VCaP (cell line): ENCODE data around the gene PDE4D.

Experiments
- H3K27ac ChIP-seq: fragments of 450-650 bp; 2 replicates; pipeline ENCODE4 v1.5.1; 2017
- TF ChIP-seq, protein P1 (sequence below): fragments of 450-650 bp; conservative IDR thresholded peaks from 2 replicates; pipeline ENCODE4 v1.5.1; 2017; ENCODE audit warnings: mild to moderate bottlenecking, moderate library complexity

Gene PDE4D

DNA sequence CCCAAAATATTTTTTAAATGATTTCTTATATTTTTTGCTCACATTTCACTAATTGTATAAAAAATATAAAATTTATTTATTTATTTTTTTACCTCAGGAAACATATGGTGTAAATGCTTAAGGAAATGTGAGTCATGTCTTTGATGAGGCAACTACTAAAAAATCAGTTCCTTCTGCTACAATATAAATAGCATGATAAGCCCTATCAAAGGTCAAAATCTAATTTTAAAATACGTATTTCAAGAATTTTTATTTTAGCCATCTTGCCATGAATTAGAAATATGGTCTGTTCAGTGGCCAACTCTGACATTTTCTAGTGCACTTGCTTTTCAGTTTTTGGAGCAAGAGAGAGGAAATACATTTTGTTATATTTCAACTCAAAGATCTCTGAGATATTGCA, 50.5 kb downstream of the PDE4D start:
- H3K27ac ChIP-seq, result peak overlapping the region; percentile 16; the same call in 1 of the 2 replicates
- TF ChIP-seq, protein P1, sequence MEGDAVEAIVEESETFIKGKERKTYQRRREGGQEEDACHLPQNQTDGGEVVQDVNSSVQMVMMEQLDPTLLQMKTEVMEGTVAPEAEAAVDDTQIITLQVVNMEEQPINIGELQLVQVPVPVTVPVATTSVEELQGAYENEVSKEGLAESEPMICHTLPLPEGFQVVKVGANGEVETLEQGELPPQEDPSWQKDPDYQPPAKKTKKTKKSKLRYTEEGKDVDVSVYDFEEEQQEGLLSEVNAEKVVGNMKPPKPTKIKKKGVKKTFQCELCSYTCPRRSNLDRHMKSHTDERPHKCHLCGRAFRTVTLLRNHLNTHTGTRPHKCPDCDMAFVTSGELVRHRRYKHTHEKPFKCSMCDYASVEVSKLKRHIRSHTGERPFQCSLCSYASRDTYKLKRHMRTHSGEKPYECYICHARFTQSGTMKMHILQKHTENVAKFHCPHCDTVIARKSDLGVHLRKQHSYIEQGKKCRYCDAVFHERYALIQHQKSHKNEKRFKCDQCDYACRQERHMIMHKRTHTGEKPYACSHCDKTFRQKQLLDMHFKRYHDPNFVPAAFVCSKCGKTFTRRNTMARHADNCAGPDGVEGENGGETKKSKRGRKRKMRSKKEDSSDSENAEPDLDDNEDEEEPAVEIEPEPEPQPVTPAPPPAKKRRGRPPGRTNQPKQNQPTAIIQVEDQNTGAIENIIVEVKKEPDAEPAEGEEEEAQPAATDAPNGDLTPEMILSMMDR, result no peak

- H3K27ac ChIP-seq, result peak overlapping the region; percentile 80
Measured at GRCh38 chr5:59840200-59840601, 53.3 kb downstream of the PDE4D start.

GRCh38 chr5:59838989-59839388, 54.5 kb downstream of the PDE4D start:
- peak overlapping the region; percentile 80 for H3K27ac ChIP-seq
- TF ChIP-seq, protein P1, result no peak

More at GRCh38 chr5:59840200-59840601, 53.3 kb downstream of the PDE4D start:
- TF ChIP-seq, protein P1, result no peak

GRCh38 chr5:59838067-59838466, 55.5 kb downstream of the PDE4D start:
- no peak overlapping the region; the same call in 1 of the 2 replicates for H3K27ac ChIP-seq
- TF ChIP-seq, protein P1, result no peak

GRCh38 chr5:59837071-59837470, 56.5 kb downstream of the PDE4D start:
- TF ChIP-seq, protein P1, result no peak
- no peak overlapping the region for H3K27ac ChIP-seq

DNA sequence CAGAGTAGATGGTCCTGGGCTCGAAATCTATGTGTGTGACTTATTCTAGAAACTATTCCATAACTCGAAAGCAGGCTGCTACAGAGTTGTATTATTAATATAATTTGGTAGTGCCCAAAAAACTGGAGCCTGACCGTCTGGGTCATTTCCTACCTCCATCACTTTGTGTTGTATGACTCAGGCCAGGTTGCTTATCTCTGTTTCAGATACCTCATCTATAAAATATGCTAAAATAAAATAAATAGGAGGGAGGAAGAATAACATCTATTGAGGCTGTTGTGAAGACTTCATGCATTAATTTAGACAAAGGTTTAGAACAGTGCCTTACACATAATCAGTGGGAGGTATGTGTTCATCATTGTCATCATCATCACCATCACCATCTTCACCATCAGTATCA, 57.7 kb downstream of the PDE4D start:
- TF ChIP-seq, protein P1, result no peak
- H3K27ac ChIP-seq, result no peak overlapping the region

DNA sequence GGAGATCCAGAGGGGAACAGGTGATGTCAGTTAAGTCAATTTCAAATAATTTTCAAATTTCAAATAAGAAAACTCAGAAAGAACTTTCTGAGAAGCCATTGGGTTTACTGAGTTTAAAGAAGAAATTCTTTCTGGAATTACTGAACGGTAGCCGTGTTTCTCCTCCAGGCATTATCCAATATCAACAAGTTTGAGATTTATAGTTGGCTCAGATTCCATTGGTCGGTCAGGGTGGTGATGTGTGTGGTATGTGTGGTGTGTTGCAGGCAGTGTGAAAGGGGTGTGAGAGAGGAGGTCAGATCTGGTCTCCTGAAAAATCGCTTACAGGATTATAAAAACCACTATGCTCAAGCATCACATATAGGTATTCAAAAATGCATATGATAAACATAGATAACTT, 60.1 kb downstream of the PDE4D start:
- TF ChIP-seq, protein P1, result no peak
- H3K27ac ChIP-seq, result no peak overlapping the region
